Measurements from ENCODE around the gene YARS2. TPM values are rescaled to one million over a fixed set of nuclear protein-coding genes. Genes with fewer than 3 reads are reported as not detected.

Gene YARS2
- total and polyA plus RNA-seq, 2 experiments from 2014 or later = 73.0 to 76.7 TPM

GRCh38 chr12:32777691-32778175 lies 22.0 kb upstream of the YARS2 start:
- Histone ChIP-seq H3K79me2 (replicated peaks; ENCODE audit: insufficient read depth) (no peaks in the 10 kb centered on the region), H3K4me3 (no peak overlapping the region), H3K4me2 (no peak overlapping the region), H3F3A (replicated peaks; ENCODE audit: low read depth) (no peaks in the 10 kb centered on the region), H3K27ac (ENCODE audit: low read depth) (no peak overlapping the region), H3K36me3 (ENCODE audit: insufficient read depth) (no peaks in the 10 kb centered on the region), H2AFZ (no peak overlapping the region), H3K4me1 (ENCODE audit: insufficient read depth) (no peaks in the 10 kb centered on the region), H3K9me2 (ENCODE audit: insufficient read depth) (no peaks in the 10 kb centered on the region), H3K27me3 (ENCODE audit: insufficient read depth) (no peaks in the 10 kb centered on the region), H4K20me1 (replicated peaks; ENCODE audit: insufficient read depth) (no peaks in the 10 kb centered on the region)
- Mint-ChIP-seq H3K4me3 (no peak overlapping the region), H3K27ac (no peak overlapping the region), H3K4me1 (no peaks in the 10 kb centered on the region), H3K27me3 (ENCODE audit: insufficient read depth, low read depth, poor library complexity) (peaks cover 2% of the 10 kb centered on the region), H3K36me3 (ENCODE audit: low read depth) (no peaks in the 10 kb centered on the region), H3K9me3 (no peaks in the 10 kb centered on the region)
- DNase-seq (ENCODE audit: low spot score) = no peak
- TF ChIP-seq CTCF (conservative IDR thresholded peaks at IDR 0.05; ENCODE audit: low read depth in 2 of 2) (no peak), STAT1 (IDR thresholded peaks at IDR 0.05; ENCODE audit: unreplicated experiment) (no peak), CREB1 (CRISPR knock-in tag; IDR thresholded peaks at IDR 0.05; ENCODE audit: low read depth) (no peak), NANOG (IDR thresholded peaks at IDR 0.05; ENCODE audit: borderline replicate concordance) (no peak), POLR2AphosphoS5 (IDR thresholded peaks at IDR 0.05; ENCODE audit: low read depth) (no peak), ETS1 (IDR thresholded peaks at IDR 0.05) (no peak), ZNF331 (CRISPR knock-in tag; IDR thresholded peaks at IDR 0.05; ENCODE audit: low read depth) (no peak), ZNF462 (CRISPR knock-in tag; IDR thresholded peaks at IDR 0.05) (no peak), EZH2phosphoT487 (IDR thresholded peaks at IDR 0.05; ENCODE audit: unreplicated experiment) (no peak), EZH2 (IDR thresholded peaks at IDR 0.05; ENCODE audit: low read depth, unreplicated experiment) (no peak), REST (IDR thresholded peaks at IDR 0.05; ENCODE audit: unreplicated experiment) (no peak), ZNF114 (CRISPR knock-in tag; IDR thresholded peaks at IDR 0.05) (no peak), JUNB (IDR thresholded peaks at IDR 0.05; ENCODE audit: unreplicated experiment) (no peak)
- ATAC-seq = no peak
